GM18861 (cell line): Measurements from ENCODE around the gene MFF.

Experiments used
- ATAC-seq: cut with Tn5 transposase; IDR thresholded peaks from one replicate; pipeline ENCODE4 v1.9.1; 2021; ENCODE audit not compliant: unreplicated experiment

The MFF gene

GRCh38 chr2:227406177-227407031 lies 81.4 kb downstream of the MFF start:
- ATAC-seq = no peak
